C4-2B (cell line): ENCODE measurements around the gene NT5DC4.

Experiments used
- ZFX ChIP-seq: fragments of 450-650 bp; IDR thresholded peaks from 2 replicates; pipeline ENCODE4 v1.6.1; 2017
- TF ChIP-seq, protein P1 (sequence below): fragments of 450-650 bp; conservative IDR thresholded peaks from 2 replicates; pipeline ENCODE4 v1.5.1; 2017; ENCODE audit warnings: mild to moderate bottlenecking

DNA sequence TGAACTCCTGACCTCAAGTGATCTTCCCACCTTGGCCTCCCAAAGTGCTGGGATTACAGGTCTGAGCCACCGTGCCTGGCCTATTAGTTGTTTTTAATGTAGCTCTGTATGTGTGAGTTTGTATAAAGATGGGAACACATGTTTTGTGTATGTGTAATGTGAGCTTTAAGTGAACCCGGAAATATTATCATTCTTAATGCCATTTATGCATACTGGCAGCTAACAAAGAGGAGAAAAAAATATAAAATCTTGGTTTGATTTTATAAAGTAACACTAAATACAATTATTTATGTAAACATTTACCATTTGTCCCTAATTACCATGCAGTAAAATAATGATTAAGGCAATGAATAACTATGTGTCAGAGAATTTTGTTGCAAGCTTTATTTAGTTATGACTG is 52.7 kb downstream of the NT5DC4 start:
- TF ChIP-seq, protein P1, sequence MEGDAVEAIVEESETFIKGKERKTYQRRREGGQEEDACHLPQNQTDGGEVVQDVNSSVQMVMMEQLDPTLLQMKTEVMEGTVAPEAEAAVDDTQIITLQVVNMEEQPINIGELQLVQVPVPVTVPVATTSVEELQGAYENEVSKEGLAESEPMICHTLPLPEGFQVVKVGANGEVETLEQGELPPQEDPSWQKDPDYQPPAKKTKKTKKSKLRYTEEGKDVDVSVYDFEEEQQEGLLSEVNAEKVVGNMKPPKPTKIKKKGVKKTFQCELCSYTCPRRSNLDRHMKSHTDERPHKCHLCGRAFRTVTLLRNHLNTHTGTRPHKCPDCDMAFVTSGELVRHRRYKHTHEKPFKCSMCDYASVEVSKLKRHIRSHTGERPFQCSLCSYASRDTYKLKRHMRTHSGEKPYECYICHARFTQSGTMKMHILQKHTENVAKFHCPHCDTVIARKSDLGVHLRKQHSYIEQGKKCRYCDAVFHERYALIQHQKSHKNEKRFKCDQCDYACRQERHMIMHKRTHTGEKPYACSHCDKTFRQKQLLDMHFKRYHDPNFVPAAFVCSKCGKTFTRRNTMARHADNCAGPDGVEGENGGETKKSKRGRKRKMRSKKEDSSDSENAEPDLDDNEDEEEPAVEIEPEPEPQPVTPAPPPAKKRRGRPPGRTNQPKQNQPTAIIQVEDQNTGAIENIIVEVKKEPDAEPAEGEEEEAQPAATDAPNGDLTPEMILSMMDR, result no peak
- TF ChIP-seq ZFX, result no peak
